HL-60/S4 treated with phorbol 12-myristate 13-acetate at 8.2 ng/mL for 4 days and 3 days (cell line): ENCODE measurements around the gene IGF2.

Experiments
- in situ Hi-C: fragments of 300-500 bp; cut with MboI; formaldehyde crosslinking; loops from 2 replicates; pipeline ENCODE4 v1.15.0; 2022; ENCODE audit warnings: low sequenced_read_pairs

Gene IGF2

GRCh38 chr11:2094354-2095197 is 44.6 kb downstream of the IGF2 start:
- in situ Hi-C loops = no loop called here

GRCh38 chr11:2093575-2094353 is 45.4 kb downstream of the IGF2 start:
- in situ Hi-C loops = no loop called here

GRCh38 chr11:2092956-2093412 is 46.2 kb downstream of the IGF2 start:
- in situ Hi-C loops = no loop called here

- in situ Hi-C loops = no loop called here
These were observed 46.7 kb downstream of the IGF2 start for GRCh38 chr11:2092464-2092910.

GRCh38 chr11:2091786-2092463 is 47.3 kb downstream of the IGF2 start:
- in situ Hi-C loops = no loop called here

- in situ Hi-C loops = no loop called here
These were observed 48.0 kb downstream of the IGF2 start for GRCh38 chr11:2091112-2091746.

- in situ Hi-C loops = no loop called here
These were observed 48.7 kb downstream of the IGF2 start for GRCh38 chr11:2090172-2091111.

- in situ Hi-C loops = no loop called here
These were observed 49.5 kb downstream of the IGF2 start for GRCh38 chr11:2089536-2090165.

- in situ Hi-C loops = no loop called here
These were observed 50.2 kb downstream of the IGF2 start for GRCh38 chr11:2088746-2089535.

- in situ Hi-C loops = no loop called here
These were observed 50.9 kb downstream of the IGF2 start for GRCh38 chr11:2088284-2088683.

- in situ Hi-C loops = no loop called here
These were observed 52.7 kb downstream of the IGF2 start for GRCh38 chr11:2086239-2087040.

GRCh38 chr11:2085251-2086066 is 53.7 kb downstream of the IGF2 start:
- in situ Hi-C loops = no loop called here

GRCh38 chr11:2084721-2085120 is 54.5 kb downstream of the IGF2 start:
- in situ Hi-C loops = no loop called here
